LoVo (cell line): ENCODE measurements around the gene GAS5.
"Not testable (repeated sequence)": the region's sequence is repeated elsewhere in the genome, so short reads cannot be mapped to it uniquely, and the experiment has no call there.

Experiments used
- DNase-seq: peaks from one replicate; pipeline ENCODE4 v3.0.0-alpha.2; 2016; ENCODE audit warnings: low spot score

Gene GAS5

GRCh38 chr1:173867753-173868265, at the start of gene GAS5:
Gene GAS5, minus strand, starts transcription at chr1:173867989.
- peak; percentile 98 for DNase-seq

GRCh38 chr1:173917149-173917548, 49.4 kb upstream of the GAS5 start, which contains the start of gene SERPINC1:
Gene SERPINC1, minus strand, starts transcription at chr1:173917327. Its CDS starts 68 bp downstream, at chr1:173917259.
- no peak for DNase-seq

GRCh38 chr1:173916667-173917066, 48.9 kb upstream of the GAS5 start:
- no peak for DNase-seq

- DNase-seq = no peak
Measured at GRCh38 chr1:173915596-173915995, 47.8 kb upstream of the GAS5 start.

GRCh38 chr1:173914366-173914871, 46.6 kb upstream of the GAS5 start:
- DNase-seq = peak; percentile 39

GRCh38 chr1:173913111-173913510, 45.3 kb upstream of the GAS5 start:
- DNase-seq = no peak

GRCh38 chr1:173903827-173904531, 36.2 kb upstream of the GAS5 start:
- DNase-seq = no peak

GRCh38 chr1:173900992-173901391, 33.2 kb upstream of the GAS5 start:
- no peak for DNase-seq

- no peak for DNase-seq
Measured at GRCh38 chr1:173900427-173900826, 32.6 kb upstream of the GAS5 start.

GRCh38 chr1:173894189-173894588, 26.4 kb upstream of the GAS5 start:
- peak; percentile 19 for DNase-seq

- DNase-seq = no peak
Measured at GRCh38 chr1:173893611-173894010, 25.8 kb upstream of the GAS5 start.

- DNase-seq = no peak
Measured at GRCh38 chr1:173889885-173890284, 22.1 kb upstream of the GAS5 start.

GRCh38 chr1:173888749-173889148, 21.0 kb upstream of the GAS5 start:
- no peak for DNase-seq

GRCh38 chr1:173887627-173888026, 19.8 kb upstream of the GAS5 start:
- no peak for DNase-seq

- no peak for DNase-seq
Measured at GRCh38 chr1:173886746-173887611, 19.2 kb upstream of the GAS5 start.

GRCh38 chr1:173884701-173885100, 16.9 kb upstream of the GAS5 start:
- no peak for DNase-seq

GRCh38 chr1:173881117-173881516, 13.3 kb upstream of the GAS5 start:
- DNase-seq = not testable (repeated sequence)

- no peak for DNase-seq
Measured at GRCh38 chr1:173878251-173878650, 10.5 kb upstream of the GAS5 start.

GRCh38 chr1:173876732-173877131, 8.9 kb upstream of the GAS5 start:
- no peak for DNase-seq

GRCh38 chr1:173871500-173871899, 3.7 kb upstream of the GAS5 start:
- no peak for DNase-seq

- DNase-seq = no peak
Measured at GRCh38 chr1:173871091-173871490, 3.3 kb upstream of the GAS5 start.

- no peak for DNase-seq
Measured at GRCh38 chr1:173870252-173871075, 2.7 kb upstream of the GAS5 start.
